Measurements from ENCODE around the gene NCKAP5L.

DNA sequence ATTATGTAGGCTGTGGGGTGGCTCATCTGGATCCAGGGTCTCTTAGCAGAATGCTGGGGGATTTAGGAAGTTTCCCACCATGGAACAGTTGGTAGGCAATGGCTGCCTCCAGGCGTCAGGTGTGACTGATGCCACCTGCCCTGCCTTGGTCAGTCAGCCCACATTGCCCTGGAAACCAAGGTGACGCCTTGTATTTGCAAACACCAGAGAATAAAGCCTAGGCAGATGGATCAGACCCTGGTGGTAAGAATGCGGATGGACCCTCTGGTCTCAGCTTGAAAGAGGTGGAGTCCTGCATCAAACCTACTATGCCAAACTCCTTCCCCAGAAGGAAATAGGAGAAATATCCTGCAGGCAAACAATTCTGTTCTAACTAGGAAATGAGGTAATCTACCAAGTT, 38.2 kb downstream of the NCKAP5L start:
- TF ChIP-seq, protein P1, sequence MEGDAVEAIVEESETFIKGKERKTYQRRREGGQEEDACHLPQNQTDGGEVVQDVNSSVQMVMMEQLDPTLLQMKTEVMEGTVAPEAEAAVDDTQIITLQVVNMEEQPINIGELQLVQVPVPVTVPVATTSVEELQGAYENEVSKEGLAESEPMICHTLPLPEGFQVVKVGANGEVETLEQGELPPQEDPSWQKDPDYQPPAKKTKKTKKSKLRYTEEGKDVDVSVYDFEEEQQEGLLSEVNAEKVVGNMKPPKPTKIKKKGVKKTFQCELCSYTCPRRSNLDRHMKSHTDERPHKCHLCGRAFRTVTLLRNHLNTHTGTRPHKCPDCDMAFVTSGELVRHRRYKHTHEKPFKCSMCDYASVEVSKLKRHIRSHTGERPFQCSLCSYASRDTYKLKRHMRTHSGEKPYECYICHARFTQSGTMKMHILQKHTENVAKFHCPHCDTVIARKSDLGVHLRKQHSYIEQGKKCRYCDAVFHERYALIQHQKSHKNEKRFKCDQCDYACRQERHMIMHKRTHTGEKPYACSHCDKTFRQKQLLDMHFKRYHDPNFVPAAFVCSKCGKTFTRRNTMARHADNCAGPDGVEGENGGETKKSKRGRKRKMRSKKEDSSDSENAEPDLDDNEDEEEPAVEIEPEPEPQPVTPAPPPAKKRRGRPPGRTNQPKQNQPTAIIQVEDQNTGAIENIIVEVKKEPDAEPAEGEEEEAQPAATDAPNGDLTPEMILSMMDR (IDR thresholded peaks at IDR 0.05), result no peak
- no peak for TF ChIP-seq POLR2A (IDR thresholded peaks at IDR 0.05)

Data from body of pancreas (tissue), 4 donors.